Calu3 (cell line): ENCODE results near the gene TFAP2E. TPM values are rescaled to one million over a fixed set of nuclear protein-coding genes. Genes with fewer than 3 reads are reported as not detected.

Experiments
- BruUV-seq: library from RNA; stranded (reverse); fragments of 400-500 nt; replicated peaks from 2 replicates; lab custom pipeline; 2021; lab: Mats Ljungman, UMichigan
- CTCF ChIA-PET: fragments of 300-600 bp; sonication (Branson Sonifier 250); formaldehyde crosslinking; loops from one replicate; lab custom pipeline; 2022; ENCODE audit warnings: antibody characterized with exemption; lab: Charles Lee
- DNase-seq: peaks from one replicate; pipeline ENCODE4 v3.0.0; 2022
- H3K27ac Mint-ChIP-seq: one replicate; pipeline ENCODE4 v1.8.0; 2022; ENCODE audit warnings: mixed read lengths; ENCODE audit not compliant: unreplicated experiment
- H3K27me3 Mint-ChIP-seq: one replicate; pipeline ENCODE4 v1.8.0; 2022; ENCODE audit warnings: mixed read lengths; ENCODE audit not compliant: unreplicated experiment
- H3K36me3 Mint-ChIP-seq: one replicate; pipeline ENCODE4 v1.8.0; 2022; ENCODE audit warnings: mild to moderate bottlenecking, moderate library complexity, mixed read lengths; ENCODE audit not compliant: insufficient read depth, unreplicated experiment
- H3K4me1 Mint-ChIP-seq: one replicate; pipeline ENCODE4 v1.8.0; 2022; ENCODE audit warnings: mild to moderate bottlenecking, low read depth, mixed read lengths; ENCODE audit not compliant: unreplicated experiment
- H3K4me3 Mint-ChIP-seq: one replicate; pipeline ENCODE4 v1.8.0; 2022; ENCODE audit warnings: mild to moderate bottlenecking, low read depth, moderate library complexity, mixed read lengths; ENCODE audit not compliant: unreplicated experiment
- H3K9me3 Mint-ChIP-seq: one replicate; pipeline ENCODE4 v1.8.0; 2022; ENCODE audit warnings: low read depth, mixed read lengths; ENCODE audit not compliant: unreplicated experiment
- intact Hi-C: fragments of 100-400 bp; cut with micrococcal nuclease; formaldehyde crosslinking; loops from one replicate; pipeline ENCODE4 v1.10.0; 2022; ENCODE audit not compliant: unreplicated experiment
- total RNA-seq: library from RNA; stranded (reverse); gene quantifications from 2 replicates; pipeline ENCODE4 v1.2.3, GENCODE V29; 2022
- TF ChIP-seq, protein P1 (sequence below): fragments of 200-600 bp; IDR thresholded peaks from one replicate; pipeline ENCODE4 v1.8.0; 2022; ENCODE audit warnings: antibody characterized with exemption; ENCODE audit not compliant: unreplicated experiment

TFAP2E gene
- total RNA-seq, 1 experiment from 2014 or later, result 0.26 TPM

DNA sequence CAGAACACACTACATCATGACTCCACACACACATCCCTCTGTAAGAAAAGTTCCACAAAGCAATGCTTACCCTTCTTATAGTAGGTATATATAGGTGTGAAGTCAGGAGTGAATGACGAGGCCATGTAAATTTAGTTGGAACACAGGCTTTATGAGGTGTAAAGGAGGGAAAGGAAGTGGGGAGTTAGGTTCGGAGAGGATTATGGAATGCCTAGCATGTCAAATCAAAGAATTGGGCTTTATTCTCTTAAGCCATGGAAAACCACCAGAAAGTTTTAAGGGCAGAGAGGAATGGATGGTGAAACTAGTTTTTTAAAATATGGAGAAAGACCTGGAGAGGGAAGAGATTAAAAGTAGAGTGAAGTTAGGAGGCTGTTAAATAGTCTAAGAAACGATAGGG, 26.3 kb downstream of the TFAP2E start:
- CTCF ChIA-PET, result no interaction called here
- BruUV-seq, result no TSS peak
- H3K9me3 Mint-ChIP-seq, result no peaks in the 10 kb centered on the region
- H3K27ac Mint-ChIP-seq, result no peak overlapping the region
- no peaks in the 10 kb centered on the region for H3K27me3 Mint-ChIP-seq
- DNase-seq, result no peak
- H3K4me1 Mint-ChIP-seq, result no peaks in the 10 kb centered on the region
- TF ChIP-seq, protein P1, sequence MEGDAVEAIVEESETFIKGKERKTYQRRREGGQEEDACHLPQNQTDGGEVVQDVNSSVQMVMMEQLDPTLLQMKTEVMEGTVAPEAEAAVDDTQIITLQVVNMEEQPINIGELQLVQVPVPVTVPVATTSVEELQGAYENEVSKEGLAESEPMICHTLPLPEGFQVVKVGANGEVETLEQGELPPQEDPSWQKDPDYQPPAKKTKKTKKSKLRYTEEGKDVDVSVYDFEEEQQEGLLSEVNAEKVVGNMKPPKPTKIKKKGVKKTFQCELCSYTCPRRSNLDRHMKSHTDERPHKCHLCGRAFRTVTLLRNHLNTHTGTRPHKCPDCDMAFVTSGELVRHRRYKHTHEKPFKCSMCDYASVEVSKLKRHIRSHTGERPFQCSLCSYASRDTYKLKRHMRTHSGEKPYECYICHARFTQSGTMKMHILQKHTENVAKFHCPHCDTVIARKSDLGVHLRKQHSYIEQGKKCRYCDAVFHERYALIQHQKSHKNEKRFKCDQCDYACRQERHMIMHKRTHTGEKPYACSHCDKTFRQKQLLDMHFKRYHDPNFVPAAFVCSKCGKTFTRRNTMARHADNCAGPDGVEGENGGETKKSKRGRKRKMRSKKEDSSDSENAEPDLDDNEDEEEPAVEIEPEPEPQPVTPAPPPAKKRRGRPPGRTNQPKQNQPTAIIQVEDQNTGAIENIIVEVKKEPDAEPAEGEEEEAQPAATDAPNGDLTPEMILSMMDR, result no peak
- intact Hi-C loops, result no loop called here
- H3K4me3 Mint-ChIP-seq, result no peak overlapping the region
- H3K36me3 Mint-ChIP-seq, result peaks cover 13% of the 10 kb centered on the region

DNA sequence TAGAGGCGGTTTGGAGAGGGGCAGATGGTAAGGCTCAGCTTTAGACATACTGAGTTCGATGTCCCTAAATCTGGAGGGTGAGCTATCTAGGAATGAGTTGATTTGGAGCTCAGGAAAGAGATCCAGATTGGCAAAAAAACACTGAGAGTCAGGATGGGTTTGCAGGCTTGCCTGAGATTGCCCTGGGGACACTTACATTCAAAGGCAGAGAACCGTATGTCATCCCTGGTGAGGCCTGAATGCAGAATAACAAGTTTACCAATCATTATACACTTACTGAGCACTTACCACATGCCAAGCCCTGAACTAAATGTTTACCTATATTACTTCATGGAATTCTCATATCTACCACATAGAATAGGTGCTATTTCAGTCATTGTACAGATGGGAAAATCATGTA, 27.5 kb downstream of the TFAP2E start:
- CTCF ChIA-PET, result no interaction called here
- intact Hi-C loops, result no loop called here
- Mint-ChIP-seq H3K36me3 (peaks cover 22% of the 10 kb centered on the region), H3K9me3 (no peaks in the 10 kb centered on the region), H3K4me1 (no peaks in the 10 kb centered on the region), H3K4me3 (no peak overlapping the region), H3K27me3 (no peaks in the 10 kb centered on the region), H3K27ac (no peak overlapping the region)
- TF ChIP-seq, protein P1, result no peak
- no TSS peak for BruUV-seq
- no peak for DNase-seq

DNA sequence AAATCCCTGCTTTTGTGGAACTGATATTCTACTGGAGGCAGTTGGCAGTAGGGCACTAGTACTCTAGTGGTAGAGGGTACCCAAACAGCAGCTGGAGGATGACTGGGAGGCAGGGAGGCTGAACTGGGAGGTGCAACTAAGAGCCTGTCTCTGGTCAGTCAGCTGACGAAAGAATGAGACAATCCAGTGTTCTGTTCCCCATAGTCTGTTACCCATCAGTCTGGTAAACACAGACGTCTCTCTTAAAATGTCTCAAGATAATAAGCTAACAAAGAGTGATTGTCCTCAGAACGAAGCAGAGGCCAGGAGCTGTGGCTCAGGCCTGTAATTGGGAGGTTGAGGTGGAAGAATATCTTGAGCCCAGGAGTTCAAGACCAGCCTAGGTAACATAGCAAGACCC, 30.4 kb downstream of the TFAP2E start:
- Mint-ChIP-seq H3K9me3 (no peaks in the 10 kb centered on the region), H3K4me3 (no peak overlapping the region), H3K27ac (no peak overlapping the region), H3K4me1 (no peaks in the 10 kb centered on the region), H3K27me3 (no peaks in the 10 kb centered on the region), H3K36me3 (peaks cover 32% of the 10 kb centered on the region)
- intact Hi-C loops, result no loop called here
- BruUV-seq, result no TSS peak
- CTCF ChIA-PET, result interaction anchor here (0.6 kb wide), 2 partner anchors 165 to 222 kb away, joined by 4 read pairs; no protein-coding TSS in a partner anchor
- no peak for DNase-seq
- TF ChIP-seq, protein P1, result no peak

DNA sequence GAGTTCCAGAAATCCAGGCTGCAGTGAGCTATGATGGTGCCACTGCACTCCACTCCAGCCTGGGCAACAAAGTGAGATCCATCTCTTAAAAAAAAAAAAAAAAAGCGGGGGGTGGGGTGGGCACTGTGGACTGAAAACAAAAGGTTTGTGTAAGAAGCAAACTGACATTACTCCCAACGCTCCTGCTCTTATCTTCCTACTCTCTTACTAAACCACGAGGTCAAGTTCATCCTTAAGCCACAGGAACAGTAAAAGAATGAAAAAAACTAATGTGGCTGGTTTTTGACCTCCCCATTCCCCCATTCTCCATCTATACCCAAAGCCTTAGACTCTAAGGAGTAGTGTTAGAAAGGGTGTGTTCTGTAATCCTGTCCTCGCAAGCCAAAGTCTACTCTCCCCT, 30.8 kb downstream of the TFAP2E start:
- BruUV-seq, result no TSS peak
- Mint-ChIP-seq H3K36me3 (peaks cover 33% of the 10 kb centered on the region), H3K27me3 (no peaks in the 10 kb centered on the region)

More for the DNA sequence above, 30.8 kb downstream of the TFAP2E start:
- no peak for DNase-seq
- intact Hi-C loops, result no loop called here
- Mint-ChIP-seq H3K9me3 (no peaks in the 10 kb centered on the region), H3K4me3 (no peak overlapping the region), H3K4me1 (no peaks in the 10 kb centered on the region), H3K27ac (no peak overlapping the region)
- CTCF ChIA-PET, result interaction anchor here (0.6 kb wide), 2 partner anchors 165 to 222 kb away, joined by 4 read pairs; no protein-coding TSS in a partner anchor
- TF ChIP-seq, protein P1, result no peak
